Activated CD4-positive, alpha-beta T cell treated with anti-CD3 and anti-CD28 coated beads for 36 hours (primary cell): ENCODE data around the gene CKLF. TPM values are rescaled to one million over a fixed set of nuclear protein-coding genes. Genes with fewer than 3 reads are reported as not detected.

ENCODE experiments used
- ATAC-seq: fragments of 200-7000 bp; cut with Tn5 transposase; one replicate; pipeline ENCODE4 v1.10.0; 2021; ENCODE audit warnings: mild to moderate bottlenecking, moderate library complexity
- CTCF ChIA-PET: fragments of 350-600 bp; sonication (Branson Sonifier 250); formaldehyde crosslinking; loops from one replicate; lab custom pipeline; 2021; ENCODE audit warnings: antibody characterized with exemption; lab: Charles Lee
- POLR2A ChIA-PET: fragments of 350-600 bp; sonication (Branson Sonifier 250); formaldehyde crosslinking; loops from one replicate; lab custom pipeline; 2021; ENCODE audit warnings: antibody characterized with exemption, inconsistent platforms; lab: Charles Lee
- DNase-seq: peaks from one replicate; pipeline ENCODE4 v3.0.0-alpha.2; 2020
- H3K27ac Mint-ChIP-seq: one replicate; pipeline ENCODE4 v1.8.0; 2021; ENCODE audit warnings: mixed read lengths
- H3K27me3 Mint-ChIP-seq: one replicate; pipeline ENCODE4 v1.8.0; 2021; ENCODE audit warnings: mixed read lengths
- H3K36me3 Mint-ChIP-seq: one replicate; pipeline ENCODE4 v1.8.0; 2021; ENCODE audit warnings: low read depth, mixed read lengths
- H3K4me1 Mint-ChIP-seq: one replicate; pipeline ENCODE4 v1.8.0; 2021; ENCODE audit warnings: mixed read lengths
- H3K4me3 Mint-ChIP-seq: one replicate; pipeline ENCODE4 v1.8.0; 2021; ENCODE audit warnings: mild to moderate bottlenecking, moderate library complexity, mixed read lengths
- H3K9me3 Mint-ChIP-seq: one replicate; pipeline ENCODE4 v1.8.0; 2021; ENCODE audit warnings: low read depth, mixed read lengths
- intact Hi-C, 2 experiments: fragments of 100-400 bp; cut with DNase I in 1 of 2; cut with micrococcal nuclease in 1 of 2; formaldehyde crosslinking; loops; one replicate each; pipeline versions ENCODE4 v1.14.2 to v1.15.1; 2022 to 2024; cut with DNase I, micrococcal nuclease
- total RNA-seq, 2 experiments: library from RNA; stranded (reverse); gene quantifications; one replicate each; pipeline ENCODE4 v1.2.3, GENCODE V29; 2021

The CKLF gene
- total RNA-seq, 2 experiments from 2014 or later, result 93.5 to 122 TPM

DNA sequence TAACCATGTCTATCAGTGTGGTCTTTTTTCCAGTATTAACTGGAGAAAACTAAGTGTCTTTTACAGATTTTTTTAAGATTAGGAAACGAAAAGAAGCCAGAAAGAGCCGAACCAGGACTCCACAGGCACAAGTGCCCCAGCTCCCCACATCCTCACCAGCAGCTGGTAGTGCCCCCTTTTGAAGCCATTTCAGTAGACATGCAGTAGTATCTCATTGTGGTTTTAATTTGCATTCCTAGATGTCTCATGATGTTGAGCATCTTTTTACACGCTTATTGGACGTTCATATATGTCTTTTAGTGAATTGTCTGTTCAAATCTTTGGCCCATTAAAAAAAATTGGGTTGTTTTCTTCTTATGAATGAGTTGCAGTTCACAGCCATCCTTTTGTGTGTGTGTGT, 47.4 kb downstream of the CKLF start:
- intact Hi-C loops, result no loop called here
- ATAC-seq (no peak), DNase-seq (no peak)
- POLR2A ChIA-PET, result no interaction called here
- Mint-ChIP-seq H3K4me3 (no peak overlapping the region), H3K4me1 (peaks cover 39% of the 10 kb centered on the region), H3K27ac (peak overlapping the region; percentile 33), H3K36me3 (peaks cover 2% of the 10 kb centered on the region), H3K9me3 (peaks cover 6% of the 10 kb centered on the region), H3K27me3 (no peaks in the 10 kb centered on the region)
- CTCF ChIA-PET, result interaction anchor here (0.6 to 3.8 kb wide), 4 partner anchors 9 to 24 kb away, joined by 3 to 20 read pairs (median 4); no protein-coding TSS in a partner anchor

DNA sequence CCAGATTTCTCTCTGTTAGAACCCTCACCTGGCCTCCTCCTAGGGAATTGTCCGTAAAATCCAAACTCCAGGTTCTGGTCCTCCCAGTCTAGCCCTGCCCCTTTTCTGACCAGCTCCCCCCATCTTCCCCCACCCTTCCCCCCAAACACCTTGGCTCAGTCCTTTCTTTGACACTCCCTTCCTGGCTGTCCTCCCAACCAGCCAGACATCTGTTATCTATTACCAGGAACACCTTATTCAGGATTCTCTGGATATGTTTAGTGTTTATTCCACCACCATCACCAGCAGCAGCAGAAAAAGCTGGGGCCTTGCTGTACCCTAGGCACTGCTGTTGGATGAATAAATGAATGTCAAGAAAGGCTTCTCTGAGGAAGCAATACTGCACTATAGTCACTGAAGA, 48.1 kb downstream of the CKLF start:
- peaks cover 35% of the 10 kb centered on the region for H3K4me1 Mint-ChIP-seq
- H3K36me3 Mint-ChIP-seq, result peaks cover 2% of the 10 kb centered on the region
- POLR2A ChIA-PET, result no interaction called here
- no peak overlapping the region for H3K4me3 Mint-ChIP-seq
- H3K9me3 Mint-ChIP-seq, result peaks cover 6% of the 10 kb centered on the region
- CTCF ChIA-PET, result interaction anchor here (0.5 to 0.6 kb wide), 2 partner anchors 8 to 19 kb away, joined by 3 read pairs; no protein-coding TSS in a partner anchor
- H3K27ac Mint-ChIP-seq, result no peak overlapping the region
- ATAC-seq (no peak), DNase-seq (no peak)
- intact Hi-C loops, result no loop called here
- H3K27me3 Mint-ChIP-seq, result no peaks in the 10 kb centered on the region

DNA sequence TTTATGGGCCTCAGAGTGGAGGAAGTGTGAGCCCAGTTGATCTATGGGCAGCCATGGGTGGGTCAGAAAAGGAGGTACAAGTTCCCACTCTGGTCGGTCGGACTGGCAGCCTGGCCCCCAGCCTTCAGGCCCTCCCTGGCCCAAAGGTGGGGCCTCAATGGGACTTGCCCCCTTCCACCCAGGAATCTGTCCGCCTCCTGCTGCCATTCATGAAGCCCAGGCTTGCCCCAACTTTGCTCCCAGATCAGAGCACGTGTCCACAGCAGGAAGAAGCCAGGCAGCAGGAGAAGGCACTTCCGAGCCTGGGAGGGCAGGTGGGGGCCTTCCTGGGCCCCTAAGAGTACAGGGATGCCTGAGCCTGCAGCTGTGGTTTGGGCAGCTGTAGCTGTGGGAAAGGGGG, 49.1 kb downstream of the CKLF start:
- intact Hi-C loops, result no loop called here
- ChIA-PET POLR2A (no interaction called here), CTCF (interaction anchor here (0.9 to 3.3 kb wide), 3 partner anchors 8 to 194 kb away, joined by 3 to 16 read pairs (median 3); no protein-coding TSS in a partner anchor)

DNA sequence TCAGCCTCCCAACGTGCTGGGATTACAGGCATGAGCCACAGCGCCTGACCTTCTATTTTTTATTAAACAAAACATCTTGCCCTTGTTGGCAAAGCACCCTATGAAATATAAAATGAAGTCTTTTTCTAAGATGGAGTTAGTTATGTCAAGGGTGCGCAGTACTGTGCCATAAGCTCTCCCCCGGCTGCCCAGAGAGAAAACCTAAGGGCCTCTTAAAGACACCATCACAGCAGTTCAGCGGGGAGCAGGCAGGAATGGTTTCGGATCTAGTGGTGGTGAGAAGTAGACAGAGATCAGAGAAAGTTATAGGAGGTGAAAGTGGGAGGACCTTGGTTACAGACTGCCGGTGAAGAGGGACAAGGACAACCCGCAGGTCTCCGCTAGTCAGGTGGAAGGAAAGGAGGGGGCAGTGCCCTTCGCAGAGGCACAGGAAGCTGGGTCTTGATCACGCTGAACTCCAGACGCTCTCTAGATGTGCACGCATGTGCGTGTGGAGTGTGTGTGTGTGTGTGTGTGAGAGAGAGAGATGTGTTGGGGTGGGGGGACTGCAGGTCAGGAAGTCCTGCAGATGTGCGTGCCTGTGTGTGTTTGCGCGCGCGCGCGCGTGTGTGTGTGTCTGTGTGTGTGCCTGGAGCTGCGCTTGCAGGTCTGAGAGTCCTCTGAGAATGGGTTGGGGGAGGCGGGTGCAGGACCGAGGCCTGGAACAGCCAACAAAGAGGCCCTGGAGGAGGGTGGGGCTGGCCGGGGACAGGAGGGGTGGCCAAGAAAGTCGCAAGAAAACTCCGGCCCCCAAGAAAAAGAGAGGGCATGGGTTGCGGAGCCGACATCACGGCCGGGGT, 51.4 kb downstream of the CKLF start:
- intact Hi-C loops, result loop anchor here (1.0 to 2.0 kb wide), 13 partner anchors 13 to 270 kb away; partner anchors contain the start of genes CKLF (in 2 of the 2), CMTM4 (in 1 of the 2) and DYNC1LI2 (in 1 of the 2)
- Mint-ChIP-seq H3K27ac (peak overlapping the region; percentile 95), H3K9me3 (peaks cover 6% of the 10 kb centered on the region), H3K27me3 (no peaks in the 10 kb centered on the region), H3K4me1 (peaks cover 41% of the 10 kb centered on the region), H3K4me3 (peak overlapping the region; percentile 81), H3K36me3 (peaks cover 17% of the 10 kb centered on the region)
- ATAC-seq (peak; percentile 71), DNase-seq (peak; percentile 84)
- POLR2A ChIA-PET, result no interaction called here
- CTCF ChIA-PET, result interaction anchor here (0.6 to 3.3 kb wide), 11 partner anchors 8 to 330 kb away, joined by 3 to 16 read pairs (median 4); partner anchors contain the start of genes CKLF and CMTM2

More for the DNA sequence above, 49.1 kb downstream of the CKLF start:
- Mint-ChIP-seq H3K9me3 (peaks cover 6% of the 10 kb centered on the region), H3K27me3 (no peaks in the 10 kb centered on the region), H3K4me1 (peaks cover 42% of the 10 kb centered on the region), H3K27ac (no peak overlapping the region), H3K4me3 (no peak overlapping the region), H3K36me3 (peaks cover 6% of the 10 kb centered on the region)
- DNase-seq (no peak), ATAC-seq (no peak)

DNA sequence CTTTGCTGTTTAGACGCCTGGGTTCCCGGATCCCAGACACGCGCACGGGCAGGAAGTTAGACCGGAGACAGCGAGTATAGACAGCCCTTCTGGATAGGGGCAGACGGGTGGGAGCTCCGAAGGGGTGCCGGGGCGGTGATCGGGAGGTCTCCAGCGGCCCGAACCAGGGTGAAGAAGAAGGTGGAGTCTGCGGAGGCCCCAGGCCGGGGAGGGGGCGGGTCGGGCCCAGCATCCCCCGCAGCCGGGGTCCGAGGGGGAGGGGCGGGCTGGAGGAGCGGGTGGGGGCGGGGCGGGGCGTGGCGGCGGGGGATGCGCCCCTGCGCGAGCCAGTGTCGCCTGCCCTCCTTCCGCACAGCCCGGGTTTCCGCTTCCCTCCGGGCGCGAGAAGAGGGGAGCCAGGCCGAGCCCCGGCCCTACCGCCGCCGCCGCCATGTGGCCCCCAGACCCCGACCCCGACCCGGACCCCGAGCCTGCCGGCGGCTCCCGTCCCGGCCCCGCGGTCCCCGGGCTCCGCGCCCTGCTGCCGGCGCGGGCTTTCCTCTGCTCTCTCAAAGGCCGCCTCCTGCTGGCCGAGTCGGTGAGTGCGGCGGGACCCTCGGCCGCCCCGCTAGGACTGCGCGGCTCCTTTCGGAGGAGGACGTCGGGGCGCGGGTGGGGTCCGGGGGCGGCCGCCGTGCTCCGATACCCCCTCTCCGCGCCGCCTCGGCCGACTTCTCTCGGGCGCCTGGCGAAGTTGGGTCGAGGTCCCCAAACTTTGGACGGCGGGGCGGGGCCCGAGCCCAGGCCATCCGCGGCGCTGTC, 52.2 kb downstream of the CKLF start, which contains the start of gene CMTM3:
TSS of gene CMTM3 (plus strand) at position 329 of the 801 bp plus-strand sequence. CDS start at position 431, 102 bp downstream.
- peak within 1 kb of the TSS; percentile 95 for H3K27ac Mint-ChIP-seq

DNA sequence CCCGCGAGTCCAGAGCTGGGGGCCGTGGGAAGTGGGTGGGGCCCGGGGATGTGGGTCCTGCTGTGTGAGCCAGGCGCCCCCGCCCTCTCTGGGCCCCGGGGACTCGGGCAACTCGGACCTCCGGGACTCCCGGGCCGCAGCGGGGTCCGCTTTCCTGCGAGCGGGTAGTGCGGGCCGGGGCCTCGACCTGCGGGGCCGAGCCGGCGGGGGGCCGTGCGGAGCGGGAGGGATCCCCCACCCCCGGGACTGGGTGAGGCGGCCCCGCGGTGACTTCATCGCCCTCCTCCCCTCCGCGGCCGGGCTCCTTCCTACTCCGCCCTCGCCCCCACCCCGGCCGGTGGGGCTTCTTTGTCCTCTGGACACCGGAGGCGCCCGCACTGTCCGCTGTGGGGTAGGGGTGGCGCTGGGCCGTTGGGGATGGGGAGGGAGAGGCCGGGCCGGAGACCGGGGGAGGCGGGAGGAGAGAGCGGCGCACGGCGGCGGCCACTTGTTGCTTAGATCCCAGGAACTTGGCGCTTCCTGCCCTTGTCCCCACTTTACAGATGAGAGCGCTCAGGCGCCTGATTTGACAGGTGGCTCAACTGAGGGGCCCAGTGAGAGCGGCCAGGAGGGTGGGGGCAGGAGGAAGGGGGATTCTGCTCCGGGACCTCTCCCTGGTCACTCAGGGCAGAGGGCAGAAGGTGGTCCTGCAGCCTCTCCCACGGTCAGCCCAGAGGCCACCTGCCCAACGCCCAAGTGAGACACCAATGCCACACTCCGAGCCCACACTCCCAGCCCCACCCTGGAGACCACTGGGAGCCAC, 53.0 kb downstream of the CKLF start:
- Mint-ChIP-seq H3K4me3 (peak overlapping the region; percentile 81), H3K27me3 (no peaks in the 10 kb centered on the region), H3K36me3 (peaks cover 30% of the 10 kb centered on the region), H3K9me3 (peaks cover 6% of the 10 kb centered on the region), H3K27ac (peak overlapping the region; percentile 63), H3K4me1 (peaks cover 39% of the 10 kb centered on the region)
- peak; percentile 12 for ATAC-seq
- ChIA-PET CTCF (interaction anchor here (3.4 kb wide), 1 partner anchor 200 kb away, joined by 25 read pairs; no protein-coding TSS in a partner anchor), POLR2A (no interaction called here)
- intact Hi-C loops, result loop anchor here (1.0 to 5.0 kb wide), 7 partner anchors 17 to 322 kb away; partner anchors contain the start of genes CKLF (in 1 of the 2) and RRAD (in 1 of the 2)
- peak; percentile 64 for DNase-seq

More for the DNA sequence above, 52.2 kb downstream of the CKLF start, which contains the start of gene CMTM3:
- no peaks in the 10 kb centered on the region for H3K27me3 Mint-ChIP-seq
- intact Hi-C loops, result loop anchor here (1.0 to 5.0 kb wide), 15 partner anchors 14 to 323 kb away; partner anchors contain the start of genes CKLF (in 2 of the 2), CMTM4 (in 1 of the 2), DYNC1LI2 (in 1 of the 2) and RRAD (in 1 of the 2)
- H3K4me3 Mint-ChIP-seq, result peak within 1 kb of the TSS; percentile 81
- peaks cover 6% of the 10 kb centered on the region for H3K9me3 Mint-ChIP-seq
- ATAC-seq (peak; percentile 55), DNase-seq (peak; percentile 86)
- peaks cover 22% of the 10 kb centered on the region for H3K36me3 Mint-ChIP-seq
- peaks cover 39% of the 10 kb centered on the region for H3K4me1 Mint-ChIP-seq
- ChIA-PET POLR2A (no interaction called here), CTCF (interaction anchor here (0.6 to 3.3 kb wide), 11 partner anchors 9 to 329 kb away, joined by 3 to 16 read pairs (median 4); partner anchors contain the start of genes CKLF and CMTM2)

DNA sequence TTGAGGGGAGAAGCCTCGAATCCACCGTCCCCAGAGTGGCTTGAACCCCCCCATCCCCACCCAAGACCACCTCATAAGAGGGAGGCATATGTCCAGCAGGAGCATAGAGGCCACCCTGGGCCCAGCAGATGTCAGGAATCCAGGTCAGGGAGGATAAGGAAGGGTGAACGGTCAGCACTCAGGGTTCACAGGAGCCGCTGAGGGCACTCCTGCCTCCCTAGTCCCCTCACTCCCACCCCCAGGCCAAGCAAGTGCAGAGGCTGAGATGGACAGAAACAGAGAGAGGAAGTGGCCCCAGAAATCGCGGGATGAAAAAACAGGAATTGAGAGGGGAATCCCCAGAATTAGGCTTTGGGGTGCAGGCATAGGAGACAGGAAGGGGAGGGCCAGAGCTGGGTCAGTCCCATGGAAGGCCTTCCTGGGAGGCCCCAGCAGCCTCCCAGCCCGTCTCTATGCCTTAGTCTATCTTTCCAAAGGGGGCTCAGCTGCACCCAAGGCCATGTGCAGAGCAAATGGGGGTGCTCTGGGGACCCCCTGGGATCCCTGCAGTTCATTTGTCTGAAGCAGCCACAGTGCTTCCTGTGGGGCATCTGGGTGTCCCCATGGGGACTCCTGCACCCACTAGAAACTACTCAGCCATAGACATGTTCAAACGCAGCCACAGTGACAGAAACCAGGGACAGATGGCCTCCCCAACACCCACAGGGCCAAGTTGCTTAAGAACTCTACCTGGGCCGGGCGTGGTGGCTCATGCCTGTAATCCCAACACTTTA, 53.8 kb downstream of the CKLF start:
- no peaks in the 10 kb centered on the region for H3K9me3 Mint-ChIP-seq
- POLR2A ChIA-PET, result no interaction called here
- no peak for ATAC-seq
- CTCF ChIA-PET, result interaction anchor here (0.6 to 3.4 kb wide), 9 partner anchors 16 to 200 kb away, joined by 3 to 25 read pairs (median 4); no protein-coding TSS in a partner anchor
- H3K27me3 Mint-ChIP-seq, result no peaks in the 10 kb centered on the region
- peak; percentile 24 for DNase-seq
- peak overlapping the region; percentile 88 for H3K27ac Mint-ChIP-seq
- H3K4me1 Mint-ChIP-seq, result peaks cover 39% of the 10 kb centered on the region
- H3K4me3 Mint-ChIP-seq, result peak overlapping the region; percentile 74
- H3K36me3 Mint-ChIP-seq, result peaks cover 34% of the 10 kb centered on the region
- intact Hi-C loops, result loop anchor here (1.0 to 5.0 kb wide), 7 partner anchors 17 to 321 kb away; partner anchors contain the start of genes CKLF (in 1 of the 2) and RRAD (in 1 of the 2)

DNA sequence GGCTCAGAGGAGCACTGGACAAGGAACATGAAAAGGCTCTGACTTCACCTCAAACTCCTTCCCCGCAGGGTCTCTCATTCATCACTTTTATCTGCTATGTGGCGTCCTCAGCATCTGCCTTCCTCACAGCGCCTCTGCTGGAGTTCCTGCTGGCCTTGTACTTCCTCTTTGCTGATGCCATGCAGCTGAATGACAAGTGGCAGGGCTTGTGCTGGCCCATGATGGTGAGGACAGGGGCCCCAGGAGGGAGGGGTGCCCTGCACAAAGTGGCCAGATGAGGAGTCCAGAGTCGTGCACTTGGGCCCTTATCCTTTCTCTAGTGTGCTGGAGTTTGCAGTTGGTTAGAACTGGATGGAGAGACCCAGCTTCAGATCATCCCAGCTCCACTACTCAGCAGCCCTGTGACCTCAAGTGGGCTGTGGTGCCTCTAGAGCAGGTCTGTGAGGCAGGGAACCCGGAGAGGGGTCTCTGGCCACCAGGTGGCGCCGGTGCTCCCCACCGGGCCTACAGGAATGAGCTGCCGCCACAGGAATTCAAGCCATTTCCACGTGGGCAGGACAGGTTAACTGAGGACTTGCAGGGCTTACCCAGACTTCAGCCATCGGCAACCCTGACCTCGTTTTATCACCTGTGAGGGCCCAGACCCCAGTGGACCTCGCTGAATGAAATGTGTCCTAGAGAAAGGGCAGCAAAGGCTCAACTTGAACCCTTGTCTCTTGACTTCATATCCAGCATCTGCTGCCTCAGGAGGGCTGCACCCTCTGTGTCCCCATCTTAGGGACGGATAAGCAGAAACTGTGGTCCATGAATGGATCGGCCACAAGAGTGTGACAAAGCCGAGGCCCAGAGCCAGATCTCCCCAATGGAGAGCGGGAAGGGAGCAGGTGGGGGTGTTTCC, 56.1 kb downstream of the CKLF start:
- ATAC-seq, result peak; percentile 50
- H3K27me3 Mint-ChIP-seq, result no peaks in the 10 kb centered on the region
- POLR2A ChIA-PET, result interaction anchor here (0.6 to 1.0 kb wide), 3 partner anchors 85 to 303 kb away, joined by 3 to 4 read pairs (median 4); no protein-coding TSS in a partner anchor
- H3K4me3 Mint-ChIP-seq, result no peak overlapping the region
- DNase-seq, result peak; percentile 92
- H3K36me3 Mint-ChIP-seq, result peaks cover 46% of the 10 kb centered on the region
- intact Hi-C loops, result loop anchor here (1.0 to 5.0 kb wide), 4 partner anchors 42 to 319 kb away; partner anchors contain the start of genes CMTM4 (in 1 of the 2) and RRAD (in 1 of the 2)
- no peaks in the 10 kb centered on the region for H3K9me3 Mint-ChIP-seq
- peak overlapping the region; percentile 78 for H3K27ac Mint-ChIP-seq
- H3K4me1 Mint-ChIP-seq, result peaks cover 35% of the 10 kb centered on the region
- CTCF ChIA-PET, result interaction anchor here (0.6 to 3.4 kb wide), 32 partner anchors 8 to 323 kb away, joined by 3 to 28 read pairs (median 4); partner anchors contain the start of gene CKLF
